Neuron (in vitro differentiated cells): ENCODE measurements around the gene COLQ.

ENCODE experiments used
- H2AFZ ChIP-seq: one replicate; pipeline ENCODE4 v1.6.1; 2013; ENCODE audit warnings: low read depth, mild to moderate bottlenecking, inconsistent platforms, low read length, moderate library complexity
- H3K27me3 ChIP-seq: one replicate; pipeline ENCODE4 v1.6.1; 2013; ENCODE audit warnings: low read length; ENCODE audit not compliant: insufficient read depth
- H3K36me3 ChIP-seq: one replicate; pipeline ENCODE4 v1.6.1; 2013; ENCODE audit warnings: low read length; ENCODE audit not compliant: insufficient read depth
- H3K4me1 ChIP-seq: one replicate; pipeline ENCODE4 v1.6.1; 2013; ENCODE audit warnings: low read length; ENCODE audit not compliant: insufficient read depth
- H3K4me3 ChIP-seq: 2 replicates; pipeline ENCODE4 v1.5.1; 2013; ENCODE audit warnings: mild to moderate bottlenecking, low read length, moderate library complexity
- H3K9me3 ChIP-seq: one replicate; pipeline ENCODE4 v1.6.1; 2013; ENCODE audit warnings: low read length

The COLQ gene

DNA sequence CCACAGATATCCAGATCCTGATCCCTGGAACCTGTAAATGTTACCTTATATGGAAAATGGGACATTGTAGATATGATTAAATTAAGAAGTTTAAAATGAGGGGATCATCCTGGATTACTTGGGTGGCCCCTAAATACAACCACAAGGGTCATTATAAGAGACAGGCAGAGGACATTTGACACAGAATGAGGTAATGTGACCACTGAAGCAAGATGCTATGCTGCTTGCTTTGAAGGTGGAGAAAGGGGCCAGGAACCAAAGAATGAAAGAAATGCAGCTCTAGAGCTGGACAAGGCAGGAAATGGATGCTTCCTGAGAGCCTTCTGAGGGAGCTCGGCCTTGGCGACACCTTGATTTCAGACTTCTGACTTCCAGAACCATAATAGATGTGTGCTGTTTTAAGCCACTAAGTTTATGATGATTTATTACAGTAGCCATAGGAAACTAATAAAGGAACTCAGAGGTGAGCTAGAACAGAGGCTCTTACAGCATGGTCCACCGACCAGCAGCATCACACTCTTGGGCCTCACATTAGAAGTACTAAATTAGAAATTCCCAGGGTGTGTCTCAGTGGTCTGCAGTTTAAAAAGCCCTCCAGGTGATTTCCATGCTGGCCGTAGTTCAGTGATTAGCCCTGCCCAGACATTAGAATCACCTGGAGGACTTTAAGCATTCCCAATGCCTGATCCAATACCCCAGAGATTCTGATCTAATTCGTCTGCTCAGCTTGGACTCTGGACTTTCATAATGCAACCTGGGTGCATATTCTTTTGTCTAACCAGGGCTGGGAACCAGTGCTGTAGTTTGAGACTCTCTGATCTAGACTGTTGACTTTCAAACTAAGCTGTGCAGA is 7.5 kb downstream of the COLQ start:
- Histone ChIP-seq H3K9me3 (no peaks in the 10 kb centered on the region), H3K4me3 (no peak overlapping the region), H3K4me1 (no peaks in the 10 kb centered on the region), H2AFZ (no peak overlapping the region), H3K36me3 (no peaks in the 10 kb centered on the region), H3K27me3 (no peaks in the 10 kb centered on the region)

DNA sequence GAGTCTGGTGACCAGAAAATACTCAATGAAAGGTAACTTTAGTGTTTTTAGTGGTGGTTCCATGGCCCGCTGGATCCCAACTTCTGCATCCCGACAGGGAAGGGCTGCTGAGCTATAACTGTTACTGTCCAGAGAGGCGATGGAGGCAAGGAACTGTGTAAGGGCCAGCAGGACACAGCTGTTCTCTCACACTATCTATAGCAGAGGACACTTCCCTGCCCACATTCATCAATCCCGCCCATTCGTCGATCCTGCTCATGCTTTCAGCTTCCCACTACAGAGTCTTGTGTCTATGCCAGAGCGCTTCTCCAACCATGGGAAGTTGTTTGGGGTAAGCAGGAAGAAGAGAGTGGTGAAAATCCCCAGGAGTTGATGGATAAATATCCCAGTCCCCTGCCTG is 8.4 kb downstream of the COLQ start:
- H3K4me1 ChIP-seq: no peaks in the 10 kb centered on the region
- H3K4me3 ChIP-seq: no peak overlapping the region
- no peaks in the 10 kb centered on the region for H3K36me3 ChIP-seq
- no peaks in the 10 kb centered on the region for H3K27me3 ChIP-seq
- no peak overlapping the region for H2AFZ ChIP-seq
- no peaks in the 10 kb centered on the region for H3K9me3 ChIP-seq

DNA sequence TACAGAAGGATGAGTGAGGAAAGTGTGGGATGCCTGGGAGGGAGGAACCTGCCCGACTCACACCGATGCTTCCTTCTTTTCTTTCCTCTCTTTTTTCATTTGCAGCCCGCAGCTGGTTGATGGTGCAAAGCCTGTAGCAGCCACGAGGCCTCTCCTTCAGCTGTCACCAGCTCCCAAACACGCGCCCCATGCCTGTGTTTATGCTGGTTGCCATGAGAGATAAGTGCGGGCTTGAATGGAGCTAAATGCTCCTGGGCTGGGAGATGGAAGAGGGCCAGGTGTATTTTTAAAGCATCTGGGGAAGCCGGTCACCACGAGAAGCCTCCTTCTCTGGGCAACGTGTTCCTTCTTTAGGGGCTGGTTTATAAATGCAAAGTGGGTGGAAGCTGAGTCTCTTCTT is 9.3 kb downstream of the COLQ start:
- no peaks in the 10 kb centered on the region for H3K9me3 ChIP-seq
- no peak overlapping the region for H2AFZ ChIP-seq
- H3K4me1 ChIP-seq: no peaks in the 10 kb centered on the region
- no peaks in the 10 kb centered on the region for H3K27me3 ChIP-seq
- H3K36me3 ChIP-seq: no peaks in the 10 kb centered on the region
- H3K4me3 ChIP-seq: no peak overlapping the region

DNA sequence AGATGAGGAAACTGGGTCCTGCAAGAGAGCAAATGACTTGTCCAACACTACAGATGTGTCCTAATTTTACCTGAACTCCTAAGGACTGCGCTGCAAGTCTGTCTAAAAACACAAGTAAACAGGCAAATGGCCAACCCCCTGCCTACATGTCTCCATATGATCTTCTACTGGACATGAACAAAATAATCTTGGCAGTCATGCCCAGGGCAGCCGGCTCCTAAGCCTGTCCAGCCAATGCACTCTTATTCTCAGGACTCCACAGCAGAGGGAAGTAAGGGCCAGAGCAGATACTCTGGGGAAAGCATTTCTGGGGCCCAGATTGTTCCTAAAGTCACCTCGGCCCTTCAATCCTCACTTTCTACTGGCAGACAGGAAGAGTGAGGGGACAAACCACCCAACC is 10.3 kb downstream of the COLQ start:
- Histone ChIP-seq H2AFZ (no peak overlapping the region), H3K9me3 (no peaks in the 10 kb centered on the region), H3K4me1 (no peaks in the 10 kb centered on the region), H3K4me3 (no peak overlapping the region), H3K36me3 (no peaks in the 10 kb centered on the region), H3K27me3 (no peaks in the 10 kb centered on the region)

DNA sequence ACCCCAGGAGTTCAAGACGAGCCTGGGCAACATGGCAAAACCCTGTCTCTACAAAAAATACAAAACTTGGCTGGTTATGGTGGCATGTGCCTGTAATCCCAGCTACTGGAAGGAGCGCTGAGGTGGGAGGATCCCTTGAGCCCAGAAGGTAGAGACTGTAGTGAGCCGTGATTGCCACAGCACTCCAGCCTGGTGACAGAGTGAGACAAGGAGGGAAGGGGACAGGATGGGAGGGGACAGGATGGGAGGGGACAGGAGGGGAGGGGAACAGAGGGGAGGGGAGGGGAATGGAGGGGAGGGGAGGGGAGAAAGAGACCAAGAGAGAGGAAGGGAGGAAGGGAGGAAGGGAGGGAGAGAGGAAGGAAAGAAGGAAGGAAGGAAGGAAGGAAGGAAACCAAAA is 11.0 kb downstream of the COLQ start:
- Histone ChIP-seq H3K36me3 (no peaks in the 10 kb centered on the region), H3K9me3 (no peaks in the 10 kb centered on the region), H3K4me1 (no peaks in the 10 kb centered on the region), H3K27me3 (no peaks in the 10 kb centered on the region), H2AFZ (no peak overlapping the region), H3K4me3 (no peak overlapping the region)

DNA sequence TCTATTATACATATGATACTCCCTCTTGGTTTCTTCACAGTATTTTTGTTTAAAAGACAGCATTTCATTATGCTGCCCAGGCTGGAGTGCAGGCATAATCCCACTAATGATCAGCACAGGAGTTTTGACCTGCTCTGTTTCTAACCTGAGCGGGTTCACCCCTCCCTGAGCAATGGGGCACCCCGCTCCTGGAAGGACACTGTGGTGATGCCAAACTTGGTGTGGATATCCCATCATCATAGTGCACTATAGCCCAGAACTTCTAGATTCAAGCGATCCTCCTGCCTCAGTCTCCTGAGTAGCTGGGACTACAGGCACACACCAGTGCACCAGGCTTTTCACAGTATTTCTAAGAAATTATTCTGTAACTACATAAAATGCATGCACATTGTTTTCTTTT is 14.9 kb downstream of the COLQ start:
- Histone ChIP-seq H3K9me3 (no peaks in the 10 kb centered on the region), H3K4me1 (no peaks in the 10 kb centered on the region), H3K36me3 (no peaks in the 10 kb centered on the region), H2AFZ (no peak overlapping the region), H3K4me3 (no peak overlapping the region), H3K27me3 (no peaks in the 10 kb centered on the region)

DNA sequence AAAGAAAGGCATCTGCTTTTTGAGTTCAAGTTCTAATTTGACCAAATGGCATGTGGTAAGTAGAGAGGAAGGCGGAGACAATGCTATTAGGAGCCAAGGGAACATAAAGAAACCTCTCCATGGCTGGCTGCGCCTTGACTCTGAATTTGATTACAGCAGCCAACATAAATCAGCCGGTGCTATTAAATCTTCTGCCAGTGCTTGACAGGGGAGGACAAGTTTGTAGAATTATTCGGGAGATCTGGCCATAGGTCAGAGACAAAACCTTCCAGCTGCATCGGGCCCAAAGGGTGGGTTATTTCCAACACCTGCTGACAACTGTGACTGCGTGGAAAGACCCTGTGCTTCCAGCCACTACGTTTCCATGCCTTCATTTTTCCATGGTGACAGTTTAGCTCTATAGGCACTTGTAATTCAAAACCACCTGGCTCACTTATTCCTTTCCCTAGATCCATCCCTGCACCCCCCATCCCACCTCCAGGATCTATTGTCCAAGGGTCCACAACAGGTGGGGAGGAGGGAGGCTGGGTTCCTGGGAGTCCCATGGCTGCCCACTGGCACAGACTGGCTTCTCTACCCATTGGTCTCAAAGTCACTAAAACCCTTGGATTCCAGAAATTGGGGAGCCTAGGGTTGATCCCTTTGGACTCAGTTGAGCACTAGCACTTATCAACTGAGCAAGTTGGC is 15.9 kb downstream of the COLQ start:
- Histone ChIP-seq H3K9me3 (no peaks in the 10 kb centered on the region), H2AFZ (no peak overlapping the region), H3K36me3 (no peaks in the 10 kb centered on the region)

DNA sequence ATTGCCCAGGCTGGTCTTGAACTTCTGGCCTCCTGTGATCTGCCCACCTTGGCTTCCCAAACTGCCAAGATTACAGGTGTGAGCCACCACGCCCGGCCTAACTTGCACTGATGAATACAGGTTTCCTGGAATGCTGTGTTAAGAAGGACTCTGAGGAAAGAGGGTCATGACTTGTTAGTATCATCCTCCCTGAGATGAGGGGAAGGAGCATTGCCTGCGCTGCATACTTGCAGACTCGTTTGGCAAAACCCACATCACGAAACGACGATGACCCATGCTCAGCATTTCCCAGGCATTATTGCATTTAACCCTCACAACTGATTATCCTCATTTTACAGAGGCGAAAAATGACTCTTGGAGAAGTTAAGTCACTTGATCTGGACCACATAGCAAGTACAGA is 18.9 kb downstream of the COLQ start:
- Histone ChIP-seq H2AFZ (no peak overlapping the region), H3K4me3 (no peak overlapping the region), H3K27me3 (no peaks in the 10 kb centered on the region), H3K9me3 (no peaks in the 10 kb centered on the region), H3K4me1 (peaks cover 2% of the 10 kb centered on the region), H3K36me3 (no peaks in the 10 kb centered on the region)

More for the DNA sequence above, 15.9 kb downstream of the COLQ start:
- no peak overlapping the region for H3K4me3 ChIP-seq
- H3K27me3 ChIP-seq: no peaks in the 10 kb centered on the region
- H3K4me1 ChIP-seq: no peaks in the 10 kb centered on the region

DNA sequence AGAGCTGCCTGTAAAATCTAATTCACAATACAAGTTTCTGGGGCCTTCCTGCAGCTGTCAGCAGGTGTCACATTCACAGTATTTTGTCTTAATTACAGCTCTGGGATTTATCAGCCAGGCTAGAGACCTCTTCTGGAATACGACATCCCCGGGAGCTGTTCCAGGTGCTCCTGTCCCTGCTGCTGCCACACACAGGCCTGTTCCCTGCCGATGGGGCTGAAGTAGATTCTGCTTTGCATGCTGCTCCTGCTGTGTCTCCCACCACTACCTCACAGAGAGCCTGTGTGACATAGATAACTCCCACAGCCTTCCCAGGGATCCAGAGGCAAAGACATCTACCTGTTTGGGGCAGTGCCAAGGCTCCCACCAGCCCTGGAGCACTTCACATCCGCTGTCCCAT is 20.4 kb downstream of the COLQ start:
- no peaks in the 10 kb centered on the region for H3K9me3 ChIP-seq
- H3K27me3 ChIP-seq: no peaks in the 10 kb centered on the region
- H3K4me3 ChIP-seq: no peak overlapping the region
- H3K4me1 ChIP-seq: peaks cover 8% of the 10 kb centered on the region
- H2AFZ ChIP-seq: no peak overlapping the region
- no peaks in the 10 kb centered on the region for H3K36me3 ChIP-seq

DNA sequence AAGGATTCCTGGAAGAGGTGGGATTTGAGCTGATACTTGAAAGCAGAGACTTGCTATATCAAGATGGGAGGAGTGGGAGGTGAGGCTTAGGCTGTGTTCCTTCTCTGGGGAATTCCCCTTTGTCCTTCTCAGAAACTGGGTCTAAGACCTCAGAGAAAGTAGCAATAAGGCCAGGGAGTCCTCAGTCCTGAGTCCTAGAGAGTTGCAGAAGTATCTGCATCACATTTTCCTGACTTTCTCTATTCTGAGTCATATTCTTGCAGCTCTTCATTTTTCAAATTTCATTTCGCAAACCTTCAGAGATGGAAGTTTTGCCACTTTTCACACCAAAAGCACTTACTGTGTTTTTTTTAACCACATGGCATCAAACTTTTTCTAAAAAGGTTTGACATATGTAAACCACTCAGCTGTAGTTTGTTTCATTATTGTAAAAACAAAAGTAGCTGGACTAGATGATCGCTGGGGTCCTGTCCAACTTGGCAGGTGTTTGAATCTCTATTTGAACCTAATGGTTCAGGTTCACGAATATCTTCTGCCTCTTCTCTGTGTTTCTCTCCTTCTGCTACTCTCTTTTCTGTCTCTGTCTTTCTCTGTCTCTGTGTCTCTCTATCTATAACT is 21.3 kb downstream of the COLQ start:
- Histone ChIP-seq H3K9me3 (no peaks in the 10 kb centered on the region), H3K27me3 (no peaks in the 10 kb centered on the region), H3K36me3 (no peaks in the 10 kb centered on the region), H3K4me1 (peaks cover 17% of the 10 kb centered on the region), H2AFZ (no peak overlapping the region), H3K4me3 (no peak overlapping the region)

DNA sequence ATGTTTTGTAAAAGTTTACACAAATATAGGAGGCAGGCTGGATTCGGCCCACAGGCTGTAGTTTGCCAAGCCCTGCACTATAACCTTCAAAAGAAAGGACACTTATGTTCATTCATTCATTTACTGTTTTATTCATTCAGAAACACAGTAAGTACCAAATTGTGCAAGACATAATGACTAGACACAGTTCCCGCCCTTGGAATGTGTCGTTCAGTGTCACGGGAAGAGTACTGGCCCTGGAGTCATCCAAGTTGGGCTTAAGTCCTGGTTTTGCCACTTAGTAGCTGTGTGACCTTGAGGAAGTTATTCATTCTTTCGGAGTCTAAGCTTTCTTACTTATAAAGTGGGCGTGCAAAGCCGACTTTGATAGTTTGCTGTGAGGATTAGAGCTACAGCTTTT is 22.0 kb downstream of the COLQ start:
- H3K36me3 ChIP-seq: no peaks in the 10 kb centered on the region
- H3K27me3 ChIP-seq: no peaks in the 10 kb centered on the region
- H3K9me3 ChIP-seq: no peaks in the 10 kb centered on the region
- H2AFZ ChIP-seq: no peak overlapping the region
- no peak overlapping the region for H3K4me3 ChIP-seq
- H3K4me1 ChIP-seq: peaks cover 20% of the 10 kb centered on the region

DNA sequence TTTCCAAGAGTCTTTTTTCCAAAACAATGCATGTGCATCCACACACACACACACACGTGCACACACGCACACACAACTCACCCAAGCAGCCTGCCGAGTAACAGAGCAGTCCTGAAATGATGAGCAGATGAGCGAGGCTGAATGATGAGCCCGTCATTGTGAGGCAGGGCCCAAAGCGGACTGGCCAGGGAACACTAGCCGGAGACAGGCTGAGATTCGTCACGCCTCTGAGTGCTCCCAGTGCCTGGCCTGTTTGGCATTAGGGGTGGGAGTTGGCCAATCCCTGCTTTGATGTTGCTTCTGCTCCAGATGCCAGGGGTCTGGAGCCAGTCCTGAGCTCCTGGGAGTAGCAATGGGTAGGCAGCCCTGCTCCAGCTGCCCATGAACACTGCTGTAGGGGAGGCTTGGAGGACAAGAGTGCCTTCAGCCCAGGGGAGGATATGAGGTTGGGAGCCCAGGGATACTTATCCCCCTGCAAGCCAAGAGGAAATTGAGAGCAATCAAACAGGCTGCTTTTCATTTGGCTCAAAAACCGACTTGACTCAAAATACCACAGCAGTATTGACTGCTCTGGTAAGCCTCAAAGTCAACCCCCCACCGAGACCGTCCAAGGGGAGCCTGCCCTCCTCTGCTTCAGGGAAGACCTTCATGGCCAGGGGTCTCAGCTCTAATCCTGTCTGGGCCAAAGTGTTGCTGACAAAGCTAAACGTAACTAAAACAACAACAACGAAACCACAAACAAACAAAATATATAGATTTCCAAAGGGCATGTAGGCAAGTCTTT is 22.9 kb downstream of the COLQ start:
- H2AFZ ChIP-seq: no peak overlapping the region
- no peaks in the 10 kb centered on the region for H3K9me3 ChIP-seq
- H3K4me3 ChIP-seq: no peak overlapping the region
- no peaks in the 10 kb centered on the region for H3K36me3 ChIP-seq
- peaks cover 20% of the 10 kb centered on the region for H3K4me1 ChIP-seq
- H3K27me3 ChIP-seq: no peaks in the 10 kb centered on the region

DNA sequence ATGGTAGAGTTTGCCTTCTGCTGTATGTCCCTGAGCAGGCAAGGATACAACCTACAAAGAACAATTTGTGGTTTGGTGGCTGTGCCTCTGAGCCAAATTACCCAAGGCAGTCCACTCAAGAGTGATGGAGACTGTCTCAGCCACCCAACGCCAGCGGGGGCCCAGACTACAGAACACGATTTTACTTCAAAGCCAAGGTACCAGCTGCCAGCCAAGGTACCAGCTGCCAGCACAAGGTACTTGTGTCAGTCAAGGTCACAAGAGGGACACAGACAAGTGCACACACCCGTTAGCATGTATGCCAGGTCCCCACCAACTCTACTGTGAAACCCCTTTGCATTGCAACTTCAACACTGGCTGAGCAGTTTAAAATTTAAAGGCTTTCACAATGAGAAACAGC is 23.5 kb downstream of the COLQ start:
- H3K27me3 ChIP-seq: no peaks in the 10 kb centered on the region
- no peaks in the 10 kb centered on the region for H3K9me3 ChIP-seq
- H3K36me3 ChIP-seq: no peaks in the 10 kb centered on the region
- no peak overlapping the region for H2AFZ ChIP-seq
- H3K4me3 ChIP-seq: no peak overlapping the region
- peaks cover 20% of the 10 kb centered on the region for H3K4me1 ChIP-seq
